ENCODE results near the gene ZAP70.

DNA sequence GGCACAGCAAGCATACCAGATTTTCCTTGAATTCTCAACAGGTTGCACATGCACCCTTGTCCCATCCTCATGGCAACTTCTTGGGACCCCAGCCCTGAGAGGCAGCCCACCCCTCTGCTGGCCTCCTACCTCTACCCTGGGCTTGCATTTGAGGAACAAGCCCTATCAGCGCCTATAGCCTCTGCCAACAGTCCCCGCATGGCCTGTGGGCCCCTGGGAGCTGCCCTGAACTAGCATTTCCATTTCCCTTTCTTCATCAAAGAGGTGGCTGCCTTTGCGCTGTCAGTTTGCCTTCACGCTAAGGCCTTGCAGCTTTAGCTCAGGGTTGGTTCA, 5.4 kb upstream of the ZAP70 start:
- TF ChIP-seq, protein P1, sequence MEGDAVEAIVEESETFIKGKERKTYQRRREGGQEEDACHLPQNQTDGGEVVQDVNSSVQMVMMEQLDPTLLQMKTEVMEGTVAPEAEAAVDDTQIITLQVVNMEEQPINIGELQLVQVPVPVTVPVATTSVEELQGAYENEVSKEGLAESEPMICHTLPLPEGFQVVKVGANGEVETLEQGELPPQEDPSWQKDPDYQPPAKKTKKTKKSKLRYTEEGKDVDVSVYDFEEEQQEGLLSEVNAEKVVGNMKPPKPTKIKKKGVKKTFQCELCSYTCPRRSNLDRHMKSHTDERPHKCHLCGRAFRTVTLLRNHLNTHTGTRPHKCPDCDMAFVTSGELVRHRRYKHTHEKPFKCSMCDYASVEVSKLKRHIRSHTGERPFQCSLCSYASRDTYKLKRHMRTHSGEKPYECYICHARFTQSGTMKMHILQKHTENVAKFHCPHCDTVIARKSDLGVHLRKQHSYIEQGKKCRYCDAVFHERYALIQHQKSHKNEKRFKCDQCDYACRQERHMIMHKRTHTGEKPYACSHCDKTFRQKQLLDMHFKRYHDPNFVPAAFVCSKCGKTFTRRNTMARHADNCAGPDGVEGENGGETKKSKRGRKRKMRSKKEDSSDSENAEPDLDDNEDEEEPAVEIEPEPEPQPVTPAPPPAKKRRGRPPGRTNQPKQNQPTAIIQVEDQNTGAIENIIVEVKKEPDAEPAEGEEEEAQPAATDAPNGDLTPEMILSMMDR (CRISPR knock-in tag; IDR thresholded peaks at IDR 0.05): no peak
- TF ChIP-seq, protein P2, sequence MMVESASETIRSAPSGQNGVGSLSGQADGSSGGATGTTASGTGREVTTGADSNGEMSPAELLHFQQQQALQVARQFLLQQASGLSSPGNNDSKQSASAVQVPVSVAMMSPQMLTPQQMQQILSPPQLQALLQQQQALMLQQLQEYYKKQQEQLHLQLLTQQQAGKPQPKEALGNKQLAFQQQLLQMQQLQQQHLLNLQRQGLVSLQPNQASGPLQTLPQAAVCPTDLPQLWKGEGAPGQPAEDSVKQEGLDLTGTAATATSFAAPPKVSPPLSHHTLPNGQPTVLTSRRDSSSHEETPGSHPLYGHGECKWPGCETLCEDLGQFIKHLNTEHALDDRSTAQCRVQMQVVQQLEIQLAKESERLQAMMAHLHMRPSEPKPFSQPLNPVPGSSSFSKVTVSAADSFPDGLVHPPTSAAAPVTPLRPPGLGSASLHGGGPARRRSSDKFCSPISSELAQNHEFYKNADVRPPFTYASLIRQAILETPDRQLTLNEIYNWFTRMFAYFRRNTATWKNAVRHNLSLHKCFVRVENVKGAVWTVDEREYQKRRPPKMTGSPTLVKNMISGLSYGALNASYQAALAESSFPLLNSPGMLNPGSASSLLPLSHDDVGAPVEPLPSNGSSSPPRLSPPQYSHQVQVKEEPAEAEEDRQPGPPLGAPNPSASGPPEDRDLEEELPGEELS (CRISPR knock-in tag; IDR thresholded peaks at IDR 0.05): no peak
- no peak for TF ChIP-seq ZNF670 (CRISPR knock-in tag; IDR thresholded peaks at IDR 0.05; ENCODE audit: borderline replicate concordance)
- TF ChIP-seq EP300 (IDR thresholded peaks at IDR 0.05; ENCODE audit: low read depth in 2 of 2, low read length in 2 of 2): no peak
- no peak for TF ChIP-seq EP300 (CRISPR knock-in tag; IDR thresholded peaks at IDR 0.05; ENCODE audit: borderline replicate concordance)
- no peak for TF ChIP-seq KLF11 (CRISPR knock-in tag; IDR thresholded peaks at IDR 0.05)
- no peak for TF ChIP-seq SP1 (IDR thresholded peaks at IDR 0.05)
- no peak for TF ChIP-seq SP1 (CRISPR knock-in tag; IDR thresholded peaks at IDR 0.05)
- TF ChIP-seq TCF12 (IDR thresholded peaks at IDR 0.05): no peak
- no peak for TF ChIP-seq TCF12 (CRISPR knock-in tag; IDR thresholded peaks at IDR 0.05)
- TF ChIP-seq, protein P3, sequence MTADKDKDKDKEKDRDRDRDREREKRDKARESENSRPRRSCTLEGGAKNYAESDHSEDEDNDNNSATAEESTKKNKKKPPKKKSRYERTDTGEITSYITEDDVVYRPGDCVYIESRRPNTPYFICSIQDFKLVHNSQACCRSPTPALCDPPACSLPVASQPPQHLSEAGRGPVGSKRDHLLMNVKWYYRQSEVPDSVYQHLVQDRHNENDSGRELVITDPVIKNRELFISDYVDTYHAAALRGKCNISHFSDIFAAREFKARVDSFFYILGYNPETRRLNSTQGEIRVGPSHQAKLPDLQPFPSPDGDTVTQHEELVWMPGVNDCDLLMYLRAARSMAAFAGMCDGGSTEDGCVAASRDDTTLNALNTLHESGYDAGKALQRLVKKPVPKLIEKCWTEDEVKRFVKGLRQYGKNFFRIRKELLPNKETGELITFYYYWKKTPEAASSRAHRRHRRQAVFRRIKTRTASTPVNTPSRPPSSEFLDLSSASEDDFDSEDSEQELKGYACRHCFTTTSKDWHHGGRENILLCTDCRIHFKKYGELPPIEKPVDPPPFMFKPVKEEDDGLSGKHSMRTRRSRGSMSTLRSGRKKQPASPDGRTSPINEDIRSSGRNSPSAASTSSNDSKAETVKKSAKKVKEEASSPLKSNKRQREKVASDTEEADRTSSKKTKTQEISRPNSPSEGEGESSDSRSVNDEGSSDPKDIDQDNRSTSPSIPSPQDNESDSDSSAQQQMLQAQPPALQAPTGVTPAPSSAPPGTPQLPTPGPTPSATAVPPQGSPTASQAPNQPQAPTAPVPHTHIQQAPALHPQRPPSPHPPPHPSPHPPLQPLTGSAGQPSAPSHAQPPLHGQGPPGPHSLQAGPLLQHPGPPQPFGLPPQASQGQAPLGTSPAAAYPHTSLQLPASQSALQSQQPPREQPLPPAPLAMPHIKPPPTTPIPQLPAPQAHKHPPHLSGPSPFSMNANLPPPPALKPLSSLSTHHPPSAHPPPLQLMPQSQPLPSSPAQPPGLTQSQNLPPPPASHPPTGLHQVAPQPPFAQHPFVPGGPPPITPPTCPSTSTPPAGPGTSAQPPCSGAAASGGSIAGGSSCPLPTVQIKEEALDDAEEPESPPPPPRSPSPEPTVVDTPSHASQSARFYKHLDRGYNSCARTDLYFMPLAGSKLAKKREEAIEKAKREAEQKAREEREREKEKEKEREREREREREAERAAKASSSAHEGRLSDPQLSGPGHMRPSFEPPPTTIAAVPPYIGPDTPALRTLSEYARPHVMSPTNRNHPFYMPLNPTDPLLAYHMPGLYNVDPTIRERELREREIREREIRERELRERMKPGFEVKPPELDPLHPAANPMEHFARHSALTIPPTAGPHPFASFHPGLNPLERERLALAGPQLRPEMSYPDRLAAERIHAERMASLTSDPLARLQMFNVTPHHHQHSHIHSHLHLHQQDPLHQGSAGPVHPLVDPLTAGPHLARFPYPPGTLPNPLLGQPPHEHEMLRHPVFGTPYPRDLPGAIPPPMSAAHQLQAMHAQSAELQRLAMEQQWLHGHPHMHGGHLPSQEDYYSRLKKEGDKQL (CRISPR knock-in tag; IDR thresholded peaks at IDR 0.05; ENCODE audit: low read depth): no peak
- TF ChIP-seq MNT (IDR thresholded peaks at IDR 0.05): peak; percentile 80
